ENCODE data around the gene COL9A3.

Gene COL9A3

GRCh38 chr20:62807444-62808210, 9.2 kb upstream of the COL9A3 start:
- in situ Hi-C loops (cut with MboI; ENCODE audit: low sequenced_read_pairs): no loop called here

GRCh38 chr20:62808211-62808865, 8.5 kb upstream of the COL9A3 start:
- in situ Hi-C loops (cut with MboI; ENCODE audit: low sequenced_read_pairs): no loop called here

GRCh38 chr20:62809530-62810428, 7.1 kb upstream of the COL9A3 start:
- in situ Hi-C loops (cut with MboI; ENCODE audit: low sequenced_read_pairs): no loop called here

DNA sequence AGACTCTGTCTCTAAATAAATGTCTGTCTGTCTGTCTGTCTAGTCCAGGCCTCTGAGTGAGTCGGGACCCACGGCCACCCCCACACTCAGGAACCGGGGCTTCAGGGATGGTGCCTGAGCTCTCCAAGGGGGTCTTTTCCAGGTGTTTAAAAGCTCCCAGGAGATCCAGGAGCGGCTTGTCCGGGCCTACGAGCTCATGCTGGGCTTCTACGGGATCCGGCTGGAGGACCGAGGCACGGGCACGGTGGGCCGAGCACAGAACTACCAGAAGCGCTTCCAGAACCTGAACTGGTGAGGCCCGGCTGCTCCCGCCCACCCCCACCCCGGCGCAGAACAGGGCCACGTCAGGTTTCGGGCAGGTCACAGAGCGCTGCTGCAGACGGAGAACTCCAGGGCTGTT, 5.5 kb upstream of the COL9A3 start:
- in situ Hi-C loops (cut with MboI; ENCODE audit: low sequenced_read_pairs): no loop called here

DNA sequence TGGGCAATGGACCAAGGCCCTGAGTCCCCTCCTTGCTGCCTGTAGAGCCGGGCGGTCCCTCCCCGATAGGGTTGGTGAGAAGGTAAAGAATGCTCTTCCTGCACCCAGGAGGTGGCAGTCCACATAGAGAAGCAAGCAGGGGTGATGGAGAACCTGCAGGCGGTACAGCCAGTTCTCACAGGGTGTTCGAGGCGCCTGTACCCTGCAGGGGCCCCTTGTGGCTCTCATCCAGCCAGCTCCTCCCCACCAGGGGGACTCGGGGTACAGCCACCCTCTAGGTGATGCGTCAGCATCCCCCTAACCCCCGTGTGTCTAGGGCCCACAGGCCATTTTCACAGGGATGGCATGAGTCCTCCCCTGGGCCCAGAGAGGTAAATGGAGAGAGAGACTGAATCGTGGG, 5.1 kb upstream of the COL9A3 start:
- in situ Hi-C loops (cut with MboI; ENCODE audit: low sequenced_read_pairs): no loop called here

DNA sequence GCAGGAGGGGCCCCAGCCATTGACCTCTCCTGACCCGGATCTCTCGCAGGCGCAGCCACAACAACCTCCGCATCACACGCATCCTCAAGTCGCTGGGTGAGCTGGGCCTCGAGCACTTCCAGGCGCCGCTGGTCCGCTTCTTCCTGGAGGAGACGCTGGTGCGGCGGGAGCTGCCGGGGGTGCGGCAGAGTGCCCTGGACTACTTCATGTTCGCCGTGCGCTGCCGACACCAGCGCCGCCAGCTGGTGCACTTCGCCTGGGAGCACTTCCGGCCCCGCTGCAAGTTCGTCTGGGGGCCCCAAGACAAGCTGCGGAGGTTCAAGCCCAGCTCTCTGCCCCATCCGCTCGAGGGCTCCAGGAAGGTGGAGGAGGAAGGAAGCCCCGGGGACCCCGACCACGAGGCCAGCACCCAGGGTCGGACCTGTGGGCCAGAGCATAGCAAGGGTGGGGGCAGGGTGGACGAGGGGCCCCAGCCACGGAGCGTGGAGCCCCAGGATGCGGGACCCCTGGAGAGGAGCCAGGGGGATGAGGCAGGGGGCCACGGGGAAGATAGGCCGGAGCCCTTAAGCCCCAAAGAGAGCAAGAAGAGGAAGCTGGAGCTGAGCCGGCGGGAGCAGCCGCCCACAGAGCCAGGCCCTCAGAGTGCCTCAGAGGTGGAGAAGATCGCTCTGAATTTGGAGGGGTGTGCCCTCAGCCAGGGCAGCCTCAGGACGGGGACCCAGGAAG, 4.5 kb upstream of the COL9A3 start:
- in situ Hi-C loops (cut with MboI; ENCODE audit: low sequenced_read_pairs): no loop called here

DNA sequence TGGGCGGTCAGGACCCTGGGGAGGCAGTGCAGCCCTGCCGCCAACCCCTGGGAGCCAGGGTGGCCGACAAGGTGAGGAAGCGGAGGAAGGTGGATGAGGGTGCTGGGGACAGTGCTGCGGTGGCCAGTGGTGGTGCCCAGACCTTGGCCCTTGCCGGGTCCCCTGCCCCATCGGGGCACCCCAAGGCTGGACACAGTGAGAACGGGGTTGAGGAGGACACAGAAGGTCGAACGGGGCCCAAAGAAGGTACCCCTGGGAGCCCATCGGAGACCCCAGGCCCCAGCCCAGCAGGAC, 4.0 kb upstream of the COL9A3 start:
- in situ Hi-C loops (cut with MboI; ENCODE audit: low sequenced_read_pairs): no loop called here

DNA sequence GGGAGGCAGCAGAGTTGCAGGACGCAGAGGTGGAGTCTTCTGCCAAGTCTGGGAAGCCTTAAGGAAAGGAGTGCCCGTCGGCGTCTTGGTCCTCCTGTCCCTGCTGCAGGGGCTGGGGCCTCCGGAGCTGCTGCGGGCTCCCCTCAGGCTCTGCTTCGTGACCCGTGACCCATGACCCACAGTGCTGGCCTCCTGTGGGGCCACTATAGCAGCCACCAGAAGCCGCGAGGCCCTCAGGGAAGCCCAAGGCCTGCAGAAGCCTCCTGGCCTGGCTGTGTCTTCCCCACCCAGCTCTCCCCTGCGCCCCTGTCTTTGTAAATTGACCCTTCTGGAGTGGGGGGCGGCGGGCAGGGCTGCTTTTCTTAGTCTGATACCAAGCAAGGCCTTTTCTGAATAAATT, 3.3 kb upstream of the COL9A3 start:
- in situ Hi-C loops (cut with MboI; ENCODE audit: low sequenced_read_pairs): no loop called here

GRCh38 chr20:62814060-62814708, 2.7 kb upstream of the COL9A3 start:
- in situ Hi-C loops (cut with MboI; ENCODE audit: low sequenced_read_pairs): no loop called here

DNA sequence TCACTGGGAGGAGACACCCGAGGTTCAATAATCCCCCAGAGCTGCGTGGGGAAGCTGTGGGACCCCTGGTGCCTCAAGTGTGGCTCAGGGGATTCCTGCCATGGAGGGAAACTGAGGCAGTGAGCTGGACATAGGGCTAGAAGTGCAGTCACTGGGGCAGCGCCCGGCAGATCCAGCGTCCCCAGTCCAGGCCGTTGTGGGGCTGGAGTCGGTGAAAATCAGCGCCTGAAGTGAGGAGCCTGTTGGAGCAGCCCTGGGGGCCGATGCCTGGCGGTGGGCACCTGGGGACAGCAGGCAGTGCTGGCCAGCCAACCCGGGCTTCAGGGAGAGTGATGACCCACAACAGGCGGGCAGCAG, 2.2 kb upstream of the COL9A3 start:
- in situ Hi-C loops (cut with MboI; ENCODE audit: low sequenced_read_pairs): no loop called here

DNA sequence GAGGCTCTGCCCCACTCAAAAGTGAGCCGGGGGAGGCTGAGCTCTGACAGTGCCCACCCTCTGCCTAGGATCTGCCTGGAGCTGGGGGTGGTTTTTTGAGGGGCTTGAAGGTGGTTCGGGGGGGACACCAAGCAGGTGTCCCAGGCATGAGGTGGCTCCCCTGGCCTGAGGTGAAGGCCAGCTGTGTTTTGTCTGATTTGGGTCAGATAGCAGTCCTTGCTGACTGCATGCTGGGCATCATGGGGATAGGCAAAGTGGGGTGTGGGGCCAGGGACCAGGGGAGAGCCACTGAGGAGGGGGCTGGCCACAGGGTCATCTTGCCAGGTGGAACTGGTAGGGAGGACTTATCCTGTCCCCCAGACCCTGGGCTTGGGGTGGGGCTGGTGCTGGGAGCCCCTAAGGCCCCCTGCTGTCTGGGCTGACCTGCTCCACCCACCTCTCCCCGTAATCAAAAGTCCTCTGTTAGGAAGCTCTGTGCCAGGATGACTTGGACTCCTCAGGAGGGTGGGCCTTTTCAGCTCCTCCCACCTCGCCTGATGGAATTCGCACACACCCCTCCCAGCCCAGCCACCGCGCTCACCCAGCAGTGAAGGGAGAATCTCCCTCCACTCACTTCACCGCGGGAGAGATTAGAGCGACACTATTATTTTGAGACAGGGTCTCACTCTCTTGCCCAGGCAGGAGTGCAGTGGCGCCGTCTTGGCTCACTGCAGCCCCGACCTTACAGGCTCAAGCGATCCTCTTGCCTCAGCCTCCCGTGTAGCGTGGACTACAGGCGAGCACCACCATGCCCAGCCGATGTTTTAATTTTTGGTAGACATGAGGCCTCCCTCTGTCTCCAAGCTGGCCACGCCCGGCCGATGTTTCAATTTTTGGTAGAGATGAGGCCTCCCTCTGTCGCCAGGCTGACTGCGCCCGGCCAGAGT, 1.5 kb upstream of the COL9A3 start:
- in situ Hi-C loops (cut with MboI; ENCODE audit: low sequenced_read_pairs): no loop called here

DNA sequence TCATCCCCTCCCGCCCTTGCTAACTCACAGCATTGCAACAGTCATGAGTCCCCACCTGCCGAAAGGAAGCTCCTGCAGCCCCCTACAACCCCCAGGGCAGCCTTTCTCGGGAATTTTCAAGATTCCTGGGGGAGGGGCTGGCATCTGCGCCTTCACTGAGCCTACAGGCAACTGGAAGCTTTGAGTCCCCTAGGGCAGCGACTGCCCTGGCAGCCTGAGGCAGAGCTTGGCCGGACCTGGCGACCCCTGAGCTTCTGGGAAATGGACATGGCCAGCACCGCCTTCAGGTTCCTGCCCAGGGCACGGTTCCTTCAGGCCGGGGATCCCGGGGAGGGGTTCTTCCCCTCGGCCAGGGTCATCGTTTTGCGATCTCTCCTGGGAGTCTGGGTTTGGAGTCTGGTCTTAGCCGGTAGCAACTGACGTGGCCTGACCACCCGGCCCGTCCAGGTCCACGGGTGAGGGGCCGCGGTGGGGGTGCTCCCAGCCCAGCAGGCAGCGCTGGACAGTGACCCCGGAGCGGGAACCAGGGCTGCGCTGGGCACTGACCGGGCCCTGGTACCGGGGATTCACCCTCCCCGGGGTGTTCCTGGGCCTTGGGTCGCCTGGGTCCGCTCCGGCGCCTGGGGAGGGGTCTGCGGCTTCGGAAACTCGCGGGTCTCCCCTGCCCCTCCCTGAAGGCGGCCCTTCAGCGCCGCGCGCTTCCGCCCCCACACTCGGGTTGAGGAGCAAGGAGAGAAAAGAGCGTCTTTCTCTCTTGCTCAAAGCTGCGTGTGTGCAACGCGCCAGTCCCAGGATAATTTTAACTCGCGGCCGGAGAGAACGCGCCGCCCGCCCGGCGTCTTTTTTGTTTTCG, 593 bp upstream of the COL9A3 start:
- in situ Hi-C loops (cut with MboI; ENCODE audit: low sequenced_read_pairs): no loop called here

GRCh38 chr20:62817975-62818591, 1.2 kb downstream of the COL9A3 start:
- in situ Hi-C loops (cut with MboI; ENCODE audit: low sequenced_read_pairs): no loop called here

DNA sequence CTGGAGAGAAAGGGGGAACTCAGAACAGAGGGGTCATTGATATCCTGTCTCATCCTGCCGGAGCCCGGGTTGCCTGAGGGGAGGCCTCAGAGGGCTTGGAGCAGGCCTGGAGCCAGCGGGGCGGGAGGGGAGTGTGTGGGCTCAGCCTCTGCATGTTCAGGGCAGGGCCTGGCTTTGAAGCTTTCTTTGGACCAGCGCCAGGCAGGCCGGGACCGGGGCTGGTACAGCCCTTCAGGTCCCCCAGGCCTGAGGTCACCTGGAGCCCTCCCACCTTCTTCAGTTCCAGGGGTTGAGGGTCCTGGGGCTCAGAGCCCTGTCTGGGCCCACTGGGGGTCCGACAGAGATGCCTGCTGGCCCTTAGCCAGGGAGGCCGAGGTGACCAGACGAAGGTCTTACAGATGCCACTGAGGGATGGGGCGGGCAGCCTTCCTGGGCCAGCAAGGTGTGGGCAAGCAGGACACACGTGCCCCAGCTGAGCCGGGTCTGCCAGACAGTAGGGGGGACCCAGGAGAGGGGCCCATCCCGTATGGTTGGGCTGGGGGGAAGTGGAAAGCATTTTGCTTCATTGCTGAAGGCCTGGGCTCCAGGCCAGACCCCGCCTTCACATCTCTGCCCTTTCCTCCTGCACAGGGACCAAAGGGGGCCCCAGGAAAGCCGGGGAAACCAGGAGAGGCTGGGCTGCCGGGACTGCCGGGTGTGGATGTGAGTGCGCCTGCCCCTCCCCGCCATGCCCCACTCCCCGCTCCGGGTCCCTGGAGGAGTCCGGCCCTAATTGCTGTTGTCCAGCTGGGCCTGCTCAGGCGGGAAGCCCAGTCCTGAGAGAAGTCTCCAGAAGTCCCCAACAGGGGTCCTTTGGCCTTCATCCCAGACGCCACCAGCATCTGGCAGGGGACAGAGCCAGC, 2.0 kb downstream of the COL9A3 start:
- in situ Hi-C loops (cut with MboI; ENCODE audit: low sequenced_read_pairs): no loop called here

DNA sequence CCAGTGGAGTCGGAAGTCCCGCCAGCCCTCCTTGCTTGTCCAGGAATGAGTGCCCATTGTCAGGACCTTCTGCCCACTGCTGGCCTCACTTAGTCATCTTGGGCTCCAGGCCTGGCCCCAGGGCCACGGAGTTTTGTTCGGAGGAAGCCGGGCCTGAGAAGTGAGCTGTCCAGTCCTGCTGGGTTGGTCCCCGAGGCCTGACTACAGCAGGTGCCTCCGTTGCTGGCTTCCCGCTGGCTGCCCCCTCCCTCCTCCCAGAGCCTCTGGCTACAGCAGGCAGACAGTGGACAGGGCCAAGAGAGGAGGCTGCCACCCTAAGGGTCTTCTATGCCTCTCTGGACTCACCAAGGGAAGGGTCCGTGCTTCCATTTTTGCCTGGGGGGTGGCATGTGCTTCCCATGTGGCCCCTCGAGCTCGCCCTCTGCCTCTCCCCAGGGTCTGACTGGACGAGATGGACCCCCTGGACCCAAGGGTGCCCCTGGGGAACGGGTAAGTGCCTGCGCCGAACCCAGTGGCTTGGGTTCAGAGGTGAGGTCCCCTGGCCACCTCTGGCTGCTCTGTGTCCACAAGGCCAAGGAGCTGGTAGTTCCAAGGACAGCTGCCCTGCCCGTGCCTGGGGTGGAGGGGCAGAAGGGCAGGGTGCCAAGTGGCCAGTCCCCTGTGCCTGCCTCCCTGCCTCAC, 2.8 kb downstream of the COL9A3 start:
- in situ Hi-C loops (cut with MboI; ENCODE audit: low sequenced_read_pairs): no loop called here

GRCh38 chr20:62820208-62820961, 3.5 kb downstream of the COL9A3 start:
- in situ Hi-C loops (cut with MboI; ENCODE audit: low sequenced_read_pairs): no loop called here

Measured in HL-60/S4 (cell line).